Chondrocyte (in vitro differentiated cells): ENCODE measurements around the gene CTBP1. TPM values are rescaled to one million over a fixed set of nuclear protein-coding genes. Genes with fewer than 3 reads are reported as not detected.

Experiments used
- DNase-seq: peaks from one replicate; pipeline ENCODE4 v3.0.0; 2021; ENCODE audit warnings: mixed read lengths, low spot score
- H3K27ac Mint-ChIP-seq: one replicate; pipeline ENCODE4 v1.8.0; 2021; ENCODE audit warnings: mild to moderate bottlenecking, moderate library complexity, mixed read lengths; ENCODE audit not compliant: unreplicated experiment
- H3K27me3 Mint-ChIP-seq: 2 replicates; pipeline ENCODE4 v1.8.0; 2021; ENCODE audit warnings: low read depth, mixed read lengths
- H3K36me3 Mint-ChIP-seq: 2 replicates; pipeline ENCODE4 v1.8.0; 2021; ENCODE audit warnings: low read depth, mixed read lengths
- H3K4me1 Mint-ChIP-seq: 2 replicates; pipeline ENCODE4 v1.8.0; 2021; ENCODE audit warnings: low read depth, mild to moderate bottlenecking, mixed read lengths
- H3K4me3 Mint-ChIP-seq: one replicate; pipeline ENCODE4 v1.8.0; 2021; ENCODE audit warnings: mild to moderate bottlenecking, moderate library complexity, mixed read lengths; ENCODE audit not compliant: unreplicated experiment
- H3K9me3 Mint-ChIP-seq: 2 replicates; pipeline ENCODE4 v1.8.0; 2021; ENCODE audit warnings: low read depth, mixed read lengths
- total RNA-seq: library from RNA; stranded (reverse); gene quantifications from 3 replicates; pipeline ENCODE4 v1.2.1, GENCODE V29; 2021
- TF ChIP-seq, protein P1 (sequence below): fragments of 200-600 bp; sonication (generic); IDR thresholded peaks from 2 replicates; pipeline ENCODE4 v1.5.0; 2021; ENCODE audit warnings: antibody characterized with exemption, mild to moderate bottlenecking, moderate library complexity

The CTBP1 gene
- total RNA-seq, 1 donor from 2014 or later, result 151 TPM

DNA sequence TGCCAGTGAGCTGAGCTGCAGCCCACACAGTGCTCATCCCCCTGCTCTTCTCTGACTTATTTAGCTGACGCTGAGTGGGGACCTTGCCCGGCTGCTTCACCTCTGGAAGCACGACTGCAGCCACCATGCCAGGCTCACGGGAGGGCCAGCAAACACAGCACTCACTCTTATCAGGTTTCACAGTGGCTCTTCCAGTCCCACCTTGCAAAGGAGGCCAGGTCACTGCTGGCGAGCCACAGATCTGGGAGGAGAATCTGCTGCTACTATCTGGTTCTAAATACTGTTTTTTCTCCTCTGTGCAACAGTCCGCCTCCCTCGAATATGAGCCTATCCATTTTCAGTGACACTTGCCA lies 69.9 kb downstream of the CTBP1 start:
- Mint-ChIP-seq H3K4me3 (no peak overlapping the region), H3K27me3 (no peaks in the 10 kb centered on the region)
- TF ChIP-seq, protein P1, sequence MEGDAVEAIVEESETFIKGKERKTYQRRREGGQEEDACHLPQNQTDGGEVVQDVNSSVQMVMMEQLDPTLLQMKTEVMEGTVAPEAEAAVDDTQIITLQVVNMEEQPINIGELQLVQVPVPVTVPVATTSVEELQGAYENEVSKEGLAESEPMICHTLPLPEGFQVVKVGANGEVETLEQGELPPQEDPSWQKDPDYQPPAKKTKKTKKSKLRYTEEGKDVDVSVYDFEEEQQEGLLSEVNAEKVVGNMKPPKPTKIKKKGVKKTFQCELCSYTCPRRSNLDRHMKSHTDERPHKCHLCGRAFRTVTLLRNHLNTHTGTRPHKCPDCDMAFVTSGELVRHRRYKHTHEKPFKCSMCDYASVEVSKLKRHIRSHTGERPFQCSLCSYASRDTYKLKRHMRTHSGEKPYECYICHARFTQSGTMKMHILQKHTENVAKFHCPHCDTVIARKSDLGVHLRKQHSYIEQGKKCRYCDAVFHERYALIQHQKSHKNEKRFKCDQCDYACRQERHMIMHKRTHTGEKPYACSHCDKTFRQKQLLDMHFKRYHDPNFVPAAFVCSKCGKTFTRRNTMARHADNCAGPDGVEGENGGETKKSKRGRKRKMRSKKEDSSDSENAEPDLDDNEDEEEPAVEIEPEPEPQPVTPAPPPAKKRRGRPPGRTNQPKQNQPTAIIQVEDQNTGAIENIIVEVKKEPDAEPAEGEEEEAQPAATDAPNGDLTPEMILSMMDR, result no peak

GRCh38 chr4:1178300-1179088 lies 70.4 kb downstream of the CTBP1 start:
- TF ChIP-seq, protein P1, result no peak
- H3K4me1 Mint-ChIP-seq, result peaks cover 8% of the 10 kb centered on the region
- H3K27ac Mint-ChIP-seq, result no peak overlapping the region
- H3K4me3 Mint-ChIP-seq, result no peak overlapping the region
- no peaks in the 10 kb centered on the region for H3K27me3 Mint-ChIP-seq
- DNase-seq, result no peak
- H3K36me3 Mint-ChIP-seq, result peaks cover 16% of the 10 kb centered on the region
- peaks cover 29% of the 10 kb centered on the region for H3K9me3 Mint-ChIP-seq

More for the DNA sequence above, 69.9 kb downstream of the CTBP1 start:
- Mint-ChIP-seq H3K4me1 (peaks cover 6% of the 10 kb centered on the region), H3K36me3 (peaks cover 16% of the 10 kb centered on the region), H3K9me3 (peaks cover 29% of the 10 kb centered on the region), H3K27ac (no peak overlapping the region)
- no peak for DNase-seq

- Mint-ChIP-seq H3K27me3 (no peaks in the 10 kb centered on the region), H3K4me3 (no peak overlapping the region), H3K4me1 (peaks cover 12% of the 10 kb centered on the region), H3K36me3 (peaks cover 14% of the 10 kb centered on the region), H3K27ac (no peak overlapping the region), H3K9me3 (peaks cover 27% of the 10 kb centered on the region)
- TF ChIP-seq, protein P1, result no peak
- no peak for DNase-seq
Observed at GRCh38 chr4:1177274-1178141, 71.4 kb downstream of the CTBP1 start.

DNA sequence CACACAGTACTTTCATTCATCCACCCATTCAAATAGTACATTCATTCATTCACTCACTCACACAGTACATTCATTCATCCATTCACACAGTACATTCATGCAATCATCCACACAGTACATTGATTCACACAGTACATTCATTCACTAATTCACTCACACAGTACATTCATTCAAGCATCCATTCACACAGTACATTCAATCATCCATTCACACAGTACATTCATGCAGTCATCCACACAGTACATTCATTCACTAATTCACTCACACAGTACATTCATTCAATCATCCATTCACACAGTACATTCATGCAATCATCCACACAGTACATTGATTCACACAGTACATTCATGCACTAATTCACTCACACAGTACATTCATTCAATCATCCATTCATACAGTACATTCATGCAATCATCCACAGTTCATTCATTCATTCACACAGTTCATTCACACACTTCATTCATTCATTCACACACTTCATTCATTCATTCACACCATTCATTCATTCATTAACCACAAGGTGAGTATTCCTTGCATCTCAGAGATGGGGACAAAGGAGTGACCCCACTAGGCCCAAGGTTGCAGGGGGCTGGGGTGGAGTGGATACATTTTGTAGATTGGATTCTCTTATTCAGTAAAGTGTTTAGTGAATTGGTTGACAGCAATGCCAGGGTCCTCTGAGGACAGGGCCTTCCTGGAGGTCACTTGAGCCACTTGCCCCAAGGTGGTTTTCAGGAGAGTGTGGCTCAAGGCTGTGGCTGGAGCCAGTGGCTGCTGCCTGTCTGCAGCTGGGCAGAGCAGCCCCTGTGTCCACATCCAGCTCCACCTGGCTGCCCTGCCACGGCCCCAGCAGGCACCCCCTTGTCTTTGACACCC lies 72.3 kb downstream of the CTBP1 start:
- Mint-ChIP-seq H3K27me3 (no peaks in the 10 kb centered on the region), H3K36me3 (peaks cover 11% of the 10 kb centered on the region), H3K27ac (no peak overlapping the region), H3K4me1 (peaks cover 13% of the 10 kb centered on the region), H3K4me3 (no peak overlapping the region), H3K9me3 (peaks cover 18% of the 10 kb centered on the region)
- TF ChIP-seq, protein P1, result no peak
- DNase-seq, result no peak
